SK-N-MC (cell line): Measurements from ENCODE around the gene RPRD1B.

Experiments
- DNase-seq: peaks from one replicate; pipeline ENCODE4 v3.0.0-alpha.2; 2011; ENCODE audit warnings: low read depth, low spot score
- H3K27ac ChIP-seq: fragments of 200-600 bp; sonication (generic); 2 replicates; pipeline ENCODE4 v1.5.1; 2016; ENCODE audit warnings: mixed run types
- H3K36me3 ChIP-seq: fragments of 200-600 bp; sonication (generic); 2 replicates; pipeline ENCODE4 v1.6.1; 2017; ENCODE audit warnings: antibody characterized with exemption, low read length, mixed read lengths; ENCODE audit not compliant: insufficient read depth
- H3K4me3 ChIP-seq: fragments of 200-600 bp; sonication (generic); 2 replicates; pipeline ENCODE4 v1.5.1; 2016
- H3K9ac ChIP-seq: fragments of 200-600 bp; sonication (generic); 2 replicates; pipeline ENCODE4 v1.8.0; 2017; ENCODE audit warnings: mixed run types, mixed read lengths; ENCODE audit not compliant: insufficient read length
- H3K9me3 ChIP-seq: fragments of 200-600 bp; sonication (generic); 2 replicates; pipeline ENCODE4 v1.6.1; 2017; ENCODE audit warnings: low read depth, mild to moderate bottlenecking, antibody characterized with exemption, low read length, moderate library complexity, mixed read lengths
- EZH2 ChIP-seq: fragments of 200-600 bp; sonication (generic); IDR thresholded peaks from one replicate; pipeline ENCODE4 v1.6.1; 2017; ENCODE audit warnings: antibody characterized with exemption
- FOXP2 ChIP-seq: optimal IDR thresholded peaks from 2 replicates; pipeline ENCODE3; 2011; ENCODE audit warnings: mild to moderate bottlenecking, moderate library complexity; ENCODE audit not compliant: insufficient read depth; ENCODE audit errors: extremely low read length, control extremely low read depth
- POLR2AphosphoS5 ChIP-seq: IDR thresholded peaks from 2 replicates; pipeline ENCODE4 v1.6.1; 2012; ENCODE audit warnings: mild to moderate bottlenecking, low read depth, low read length, borderline replicate concordance

The RPRD1B gene

DNA sequence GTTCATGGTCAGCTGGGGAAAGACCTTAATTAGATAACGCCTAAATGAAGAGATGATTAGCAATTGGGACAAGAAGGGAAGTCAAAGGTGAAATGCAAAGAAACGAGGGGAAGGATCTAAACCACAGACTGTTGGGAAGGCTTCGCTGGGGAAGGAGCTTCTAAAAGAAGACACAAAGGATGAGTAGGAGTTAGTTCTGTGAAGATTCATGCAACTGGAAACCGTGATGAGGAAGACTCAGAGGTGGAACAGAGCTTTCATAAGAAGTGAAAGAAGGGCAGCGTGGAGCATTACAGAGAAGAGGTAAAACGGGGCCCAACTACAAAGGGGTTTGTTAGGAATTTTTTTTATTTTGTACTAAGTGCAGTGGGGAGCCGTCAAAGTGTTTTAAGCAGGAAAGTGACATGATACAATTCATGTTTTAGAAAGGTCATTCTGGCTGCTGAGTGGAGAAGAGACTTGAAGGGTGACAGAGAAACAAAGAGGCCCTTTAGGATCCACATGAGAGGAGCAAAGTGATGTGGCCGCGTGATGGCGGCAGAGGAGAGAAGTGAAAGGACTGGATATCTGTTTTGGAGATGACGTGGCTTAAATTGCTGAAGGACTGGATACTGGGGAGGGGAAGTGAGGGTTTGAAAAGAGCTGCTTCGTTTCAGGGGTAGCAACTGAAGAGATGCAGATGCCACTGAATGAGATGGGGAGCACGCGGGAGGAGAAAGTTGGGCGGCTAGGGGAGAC lies 33.9 kb upstream of the RPRD1B start:
- Histone ChIP-seq H3K4me3 (no peak overlapping the region), H3K36me3 (peaks cover 89% of the 10 kb centered on the region), H3K9me3 (no peaks in the 10 kb centered on the region), H3K9ac (no peak overlapping the region), H3K27ac (no peak overlapping the region)
- TF ChIP-seq FOXP2 (no peak), EZH2 (no peak), POLR2AphosphoS5 (no peak)
- no peak for DNase-seq

DNA sequence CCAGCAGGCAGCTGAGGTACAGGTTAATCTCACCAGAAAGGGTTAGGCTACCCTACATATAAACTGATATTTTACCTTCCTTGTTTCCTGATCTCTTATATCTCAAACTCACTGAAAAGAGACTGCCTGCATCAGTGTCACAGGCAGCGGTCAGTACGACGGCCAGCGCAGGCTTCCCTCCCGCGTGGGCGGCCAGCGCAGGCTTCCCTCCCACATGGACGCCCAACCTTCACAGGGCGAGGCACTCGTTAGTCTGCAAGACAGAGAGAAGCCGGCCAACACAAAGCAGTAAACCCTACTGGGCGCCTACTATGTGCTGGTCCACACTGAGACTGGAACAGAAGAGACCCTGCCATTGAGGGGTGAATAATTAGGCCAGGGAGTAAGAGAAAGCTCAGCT lies 33.3 kb upstream of the RPRD1B start:
- Histone ChIP-seq H3K9me3 (no peaks in the 10 kb centered on the region), H3K9ac (no peak overlapping the region), H3K36me3 (peaks cover 89% of the 10 kb centered on the region), H3K4me3 (no peak overlapping the region), H3K27ac (no peak overlapping the region)
- DNase-seq, result no peak
- TF ChIP-seq FOXP2, result no peak
- TF ChIP-seq EZH2, result no peak
- no peak for TF ChIP-seq POLR2AphosphoS5

DNA sequence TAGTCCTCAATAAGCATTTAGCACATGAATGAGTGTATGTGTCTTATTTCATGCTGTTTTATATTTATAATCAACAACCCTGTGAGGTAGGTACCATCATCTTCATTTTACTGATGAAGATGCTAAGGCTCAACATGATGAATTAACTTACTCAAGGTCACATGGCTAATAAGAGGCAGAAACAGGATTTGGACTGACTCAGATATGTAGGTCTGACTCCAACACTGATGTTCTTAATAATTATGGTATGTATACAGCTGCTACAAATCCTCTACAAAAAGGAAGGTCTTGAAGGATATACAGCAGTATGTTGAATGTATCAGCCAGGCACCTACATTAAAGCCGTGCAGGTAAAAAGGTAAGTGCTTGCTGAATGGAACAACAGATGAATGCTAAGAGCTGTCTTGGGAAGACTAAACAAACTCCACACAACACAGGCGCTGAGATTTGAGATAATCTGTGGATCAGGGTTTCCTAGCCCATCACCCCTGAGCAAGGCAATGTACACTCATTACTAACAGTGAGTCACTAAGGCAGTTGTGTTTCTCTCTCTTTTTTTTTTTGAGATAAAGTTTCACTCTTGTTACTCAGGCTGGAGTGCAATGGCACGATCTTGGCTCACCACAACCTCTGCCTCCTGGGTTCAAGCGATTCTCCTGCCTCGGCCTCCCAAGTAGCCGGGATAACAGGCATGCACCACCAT lies 32.2 kb upstream of the RPRD1B start:
- Histone ChIP-seq H3K27ac (no peak overlapping the region), H3K4me3 (no peak overlapping the region), H3K36me3 (peaks cover 78% of the 10 kb centered on the region), H3K9me3 (no peaks in the 10 kb centered on the region), H3K9ac (no peak overlapping the region)
- DNase-seq, result no peak
- no peak for TF ChIP-seq FOXP2
- TF ChIP-seq EZH2, result no peak
- TF ChIP-seq POLR2AphosphoS5, result no peak

- Histone ChIP-seq H3K4me3 (no peak overlapping the region), H3K36me3 (peaks cover 72% of the 10 kb centered on the region), H3K27ac (no peak overlapping the region), H3K9ac (no peak overlapping the region), H3K9me3 (no peaks in the 10 kb centered on the region)
- TF ChIP-seq FOXP2, result no peak
- TF ChIP-seq EZH2, result no peak
- TF ChIP-seq POLR2AphosphoS5, result no peak
- no peak for DNase-seq
Measured at GRCh38 chr20:38001981-38002380, 31.6 kb upstream of the RPRD1B start.

DNA sequence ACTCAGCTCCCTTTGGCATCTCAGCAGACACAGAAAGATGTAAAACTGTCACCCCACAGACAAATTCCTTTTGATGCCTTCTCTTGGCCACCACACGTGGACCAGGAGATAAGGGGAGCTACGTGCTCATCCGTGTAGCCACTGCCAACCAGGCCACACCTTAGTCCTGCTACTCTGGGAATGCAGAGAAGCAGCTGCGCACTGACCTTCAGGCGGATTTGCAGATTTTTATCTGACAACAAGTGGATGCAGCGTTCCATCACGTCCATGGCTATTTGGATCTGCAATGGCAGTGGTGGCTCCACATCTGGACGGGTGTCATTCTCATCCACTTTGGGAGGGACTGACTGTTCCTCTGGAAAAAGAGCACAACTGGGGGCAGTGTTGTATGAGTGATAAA lies 31.1 kb upstream of the RPRD1B start:
- no peak for DNase-seq
- no peak overlapping the region for H3K27ac ChIP-seq
- TF ChIP-seq POLR2AphosphoS5 (no peak), EZH2 (no peak), FOXP2 (no peak)

GRCh38 chr20:38004416-38004815 lies 29.1 kb upstream of the RPRD1B start:
- TF ChIP-seq FOXP2 (no peak), EZH2 (no peak), POLR2AphosphoS5 (no peak)
- no peak overlapping the region for H3K9ac ChIP-seq
- no peak overlapping the region for H3K4me3 ChIP-seq
- H3K27ac ChIP-seq, result no peak overlapping the region
- no peaks in the 10 kb centered on the region for H3K9me3 ChIP-seq
- no peak for DNase-seq
- H3K36me3 ChIP-seq, result peaks cover 68% of the 10 kb centered on the region

More for the DNA sequence above, 31.1 kb upstream of the RPRD1B start:
- H3K36me3 ChIP-seq, result peaks cover 68% of the 10 kb centered on the region
- H3K9me3 ChIP-seq, result no peaks in the 10 kb centered on the region
- H3K9ac ChIP-seq, result no peak overlapping the region
- H3K4me3 ChIP-seq, result no peak overlapping the region

GRCh38 chr20:38005903-38006302 lies 27.6 kb upstream of the RPRD1B start:
- Histone ChIP-seq H3K9me3 (no peaks in the 10 kb centered on the region), H3K36me3 (peaks cover 63% of the 10 kb centered on the region), H3K4me3 (no peak overlapping the region), H3K9ac (no peak overlapping the region), H3K27ac (no peak overlapping the region)
- DNase-seq, result no peak
- TF ChIP-seq POLR2AphosphoS5 (no peak), EZH2 (no peak), FOXP2 (no peak)

DNA sequence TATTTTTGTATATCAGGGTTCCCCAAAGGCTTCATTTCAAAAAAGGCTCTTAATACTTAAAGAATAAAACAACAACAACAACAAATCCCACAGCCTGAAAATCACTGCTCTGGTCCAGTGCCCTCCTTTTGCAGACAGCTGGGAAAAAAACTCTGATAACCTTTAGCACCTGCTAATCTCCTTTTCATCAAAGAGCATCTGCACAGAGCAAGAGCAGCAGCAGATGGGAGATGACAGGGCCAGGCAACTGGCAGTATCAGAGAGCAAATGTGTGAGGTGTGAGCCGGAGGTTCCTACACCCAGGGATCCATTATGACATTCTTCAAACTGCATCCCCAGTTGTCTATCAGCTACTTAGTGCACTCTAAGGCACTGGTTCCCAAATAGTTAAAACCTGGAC lies 26.0 kb upstream of the RPRD1B start:
- no peak for DNase-seq
- Histone ChIP-seq H3K4me3 (no peak overlapping the region), H3K9ac (no peak overlapping the region), H3K9me3 (no peaks in the 10 kb centered on the region), H3K36me3 (peaks cover 62% of the 10 kb centered on the region), H3K27ac (no peak overlapping the region)
- no peak for TF ChIP-seq FOXP2
- no peak for TF ChIP-seq EZH2
- TF ChIP-seq POLR2AphosphoS5, result no peak
